ENCODE results near the gene INPP5D. TPM values are rescaled to one million over a fixed set of nuclear protein-coding genes. Genes with fewer than 3 reads are reported as not detected.
"Not testable (repeated sequence)": the region's sequence is repeated elsewhere in the genome, so short reads cannot be mapped to it uniquely, and the experiment has no call there.

The INPP5D gene
- total RNA-seq, 1 donor from 2014 or later, result 18.3 TPM

DNA sequence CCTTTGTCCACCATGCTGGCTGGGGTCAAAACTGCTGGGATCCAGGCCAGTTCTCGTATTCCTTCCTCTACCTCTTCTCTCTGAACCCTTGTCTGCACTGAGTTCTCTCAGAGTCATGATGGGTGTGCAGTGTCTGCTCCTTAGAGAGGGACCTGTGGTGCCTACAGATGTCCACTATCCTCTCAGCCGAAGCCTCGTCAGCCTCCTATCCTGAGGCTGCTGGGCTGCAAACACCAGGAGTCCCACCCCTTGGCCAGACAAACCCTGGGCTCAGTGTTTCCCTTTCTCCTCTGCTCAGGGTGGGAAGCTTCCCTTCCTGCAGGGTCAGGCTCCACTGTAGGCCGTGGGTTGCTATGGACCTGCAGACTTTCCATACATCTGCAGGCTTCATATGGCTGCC, 2.3 kb downstream of the INPP5D start:
- no peak for DNase-seq (ENCODE audit: extremely low spot score, unreplicated experiment)
- Mint-ChIP-seq H3K4me1 (ENCODE audit: unreplicated experiment) (peaks cover 4% of the 10 kb centered on the region), H3K36me3 (no peaks in the 10 kb centered on the region), H3K9me3 (no peaks in the 10 kb centered on the region), H3K27me3 (no peaks in the 10 kb centered on the region), H3K4me3 (no peak overlapping the region), H3K27ac (no peak overlapping the region)
- TF ChIP-seq, protein P1, sequence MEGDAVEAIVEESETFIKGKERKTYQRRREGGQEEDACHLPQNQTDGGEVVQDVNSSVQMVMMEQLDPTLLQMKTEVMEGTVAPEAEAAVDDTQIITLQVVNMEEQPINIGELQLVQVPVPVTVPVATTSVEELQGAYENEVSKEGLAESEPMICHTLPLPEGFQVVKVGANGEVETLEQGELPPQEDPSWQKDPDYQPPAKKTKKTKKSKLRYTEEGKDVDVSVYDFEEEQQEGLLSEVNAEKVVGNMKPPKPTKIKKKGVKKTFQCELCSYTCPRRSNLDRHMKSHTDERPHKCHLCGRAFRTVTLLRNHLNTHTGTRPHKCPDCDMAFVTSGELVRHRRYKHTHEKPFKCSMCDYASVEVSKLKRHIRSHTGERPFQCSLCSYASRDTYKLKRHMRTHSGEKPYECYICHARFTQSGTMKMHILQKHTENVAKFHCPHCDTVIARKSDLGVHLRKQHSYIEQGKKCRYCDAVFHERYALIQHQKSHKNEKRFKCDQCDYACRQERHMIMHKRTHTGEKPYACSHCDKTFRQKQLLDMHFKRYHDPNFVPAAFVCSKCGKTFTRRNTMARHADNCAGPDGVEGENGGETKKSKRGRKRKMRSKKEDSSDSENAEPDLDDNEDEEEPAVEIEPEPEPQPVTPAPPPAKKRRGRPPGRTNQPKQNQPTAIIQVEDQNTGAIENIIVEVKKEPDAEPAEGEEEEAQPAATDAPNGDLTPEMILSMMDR (conservative IDR thresholded peaks at IDR 0.05), result no peak

DNA sequence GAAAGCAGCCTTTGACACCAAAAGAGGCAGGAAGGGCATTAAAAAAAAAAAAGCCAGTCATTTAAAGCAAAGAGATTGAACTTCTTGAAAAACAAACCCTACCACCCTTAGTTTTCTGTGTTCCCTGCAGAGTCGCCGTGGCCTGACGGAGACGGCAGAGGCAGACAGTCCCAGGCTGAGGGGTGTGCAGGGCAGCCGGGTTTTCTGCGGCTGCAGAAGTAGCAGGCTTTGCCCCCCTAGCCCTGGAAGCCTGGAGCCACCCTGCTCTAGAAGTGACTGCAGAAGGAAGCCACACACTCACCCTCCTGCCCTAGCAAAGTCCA, 2.8 kb downstream of the INPP5D start:
- H3K4me1 Mint-ChIP-seq (ENCODE audit: unreplicated experiment), result peaks cover 4% of the 10 kb centered on the region
- TF ChIP-seq, protein P1 (conservative IDR thresholded peaks at IDR 0.05), result no peak
- H3K27ac Mint-ChIP-seq, result no peak overlapping the region
- no peak overlapping the region for H3K4me3 Mint-ChIP-seq
- DNase-seq (ENCODE audit: extremely low spot score, unreplicated experiment), result no peak
- H3K36me3 Mint-ChIP-seq, result no peaks in the 10 kb centered on the region
- H3K9me3 Mint-ChIP-seq, result no peaks in the 10 kb centered on the region
- H3K27me3 Mint-ChIP-seq, result no peaks in the 10 kb centered on the region

DNA sequence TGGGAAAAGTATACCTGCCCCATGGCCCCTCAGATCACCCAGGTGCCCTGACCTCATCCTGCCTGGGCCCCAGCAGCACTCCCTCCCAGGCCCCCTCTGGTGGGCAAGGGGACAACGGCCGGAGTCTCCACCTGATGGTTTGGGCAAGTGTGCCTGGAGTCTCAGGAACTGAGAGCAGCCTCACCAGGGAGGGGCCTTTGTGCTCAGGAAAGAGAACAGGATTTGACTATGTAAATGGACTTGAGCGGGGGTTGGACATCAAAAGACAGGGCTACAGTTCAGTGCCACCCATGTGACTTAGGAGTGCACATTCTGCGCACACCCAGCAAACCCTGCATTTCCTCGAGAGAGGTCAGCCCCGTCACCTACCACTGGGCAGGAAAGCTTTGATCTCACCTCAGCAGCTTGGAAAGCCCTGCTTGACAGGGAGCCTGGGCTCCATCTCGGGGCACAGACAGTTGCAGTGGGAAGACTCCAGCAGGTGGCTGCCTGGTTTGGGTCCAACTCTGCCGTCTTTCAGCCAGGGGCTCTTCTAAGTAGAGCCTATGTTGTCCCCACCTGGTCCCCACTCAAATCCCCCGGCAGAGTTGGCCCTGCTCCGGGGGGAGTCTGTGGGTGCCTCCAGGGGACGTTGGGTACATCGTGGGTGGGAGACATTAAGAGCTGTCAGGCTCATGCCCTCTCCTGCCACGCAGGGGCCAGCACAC, 3.3 kb downstream of the INPP5D start:
- DNase-seq (ENCODE audit: extremely low spot score, unreplicated experiment), result no peak
- Mint-ChIP-seq H3K9me3 (no peaks in the 10 kb centered on the region), H3K4me3 (no peak overlapping the region), H3K4me1 (ENCODE audit: unreplicated experiment) (peaks cover 4% of the 10 kb centered on the region), H3K27me3 (no peaks in the 10 kb centered on the region), H3K36me3 (no peaks in the 10 kb centered on the region), H3K27ac (no peak overlapping the region)
- TF ChIP-seq, protein P1 (conservative IDR thresholded peaks at IDR 0.05), result peak; percentile 31

- Mint-ChIP-seq H3K4me1 (ENCODE audit: unreplicated experiment) (peaks cover 4% of the 10 kb centered on the region), H3K36me3 (no peaks in the 10 kb centered on the region), H3K27me3 (no peaks in the 10 kb centered on the region), H3K9me3 (no peaks in the 10 kb centered on the region), H3K4me3 (no peak overlapping the region), H3K27ac (no peak overlapping the region)
- no peak for DNase-seq (ENCODE audit: extremely low spot score, unreplicated experiment)
- TF ChIP-seq, protein P1 (conservative IDR thresholded peaks at IDR 0.05), result no peak
Measured at GRCh38 chr2:233063976-233064411, 3.9 kb downstream of the INPP5D start.

GRCh38 chr2:233064530-233065199, 4.5 kb downstream of the INPP5D start:
- H3K36me3 Mint-ChIP-seq, result no peaks in the 10 kb centered on the region
- no peaks in the 10 kb centered on the region for H3K9me3 Mint-ChIP-seq
- peaks cover 2% of the 10 kb centered on the region for H3K27me3 Mint-ChIP-seq
- no peak for DNase-seq (ENCODE audit: extremely low spot score, unreplicated experiment)
- no peak overlapping the region for H3K4me3 Mint-ChIP-seq
- TF ChIP-seq, protein P1 (conservative IDR thresholded peaks at IDR 0.05), result no peak
- H3K27ac Mint-ChIP-seq, result no peak overlapping the region
- peaks cover 4% of the 10 kb centered on the region for H3K4me1 Mint-ChIP-seq (ENCODE audit: unreplicated experiment)

GRCh38 chr2:233065200-233065589, 5.1 kb downstream of the INPP5D start:
- H3K27ac Mint-ChIP-seq; H3K4me1 Mint-ChIP-seq (ENCODE audit: unreplicated experiment); DNase-seq (ENCODE audit: extremely low spot score, unreplicated experiment); H3K36me3 Mint-ChIP-seq; H3K9me3 Mint-ChIP-seq; H3K27me3 Mint-ChIP-seq; H3K4me3 Mint-ChIP-seq: not testable (repeated sequence)
